Measurements from ENCODE around the gene NPY5R. TPM values are rescaled to one million over a fixed set of nuclear protein-coding genes. Genes with fewer than 3 reads are reported as not detected.

Gene NPY5R
- total and polyA plus RNA-seq, 2 of the 13 experiments (the other 11 are each of a cell fraction or from before 2014, with no cell fraction given): not detected

DNA sequence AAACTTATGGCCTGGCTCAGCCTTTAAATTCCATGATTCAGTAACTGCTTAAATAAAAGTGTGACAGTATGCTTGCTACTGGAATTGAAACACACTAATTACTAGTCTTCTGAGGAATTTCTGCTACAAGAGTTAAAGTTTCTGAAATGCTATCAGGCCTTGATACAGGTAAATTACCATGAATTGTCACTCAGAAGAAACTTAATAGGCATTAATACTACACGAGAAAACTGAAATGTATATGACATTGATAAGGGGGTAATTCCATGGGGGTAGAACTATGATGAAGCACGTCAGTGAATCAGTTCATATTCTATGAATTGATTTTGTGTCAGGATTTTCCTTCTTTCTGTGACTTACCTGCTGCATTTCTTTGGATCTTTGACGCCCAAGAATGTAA is 8.3 kb upstream of the NPY5R start:
- TF ChIP-seq, protein P1, sequence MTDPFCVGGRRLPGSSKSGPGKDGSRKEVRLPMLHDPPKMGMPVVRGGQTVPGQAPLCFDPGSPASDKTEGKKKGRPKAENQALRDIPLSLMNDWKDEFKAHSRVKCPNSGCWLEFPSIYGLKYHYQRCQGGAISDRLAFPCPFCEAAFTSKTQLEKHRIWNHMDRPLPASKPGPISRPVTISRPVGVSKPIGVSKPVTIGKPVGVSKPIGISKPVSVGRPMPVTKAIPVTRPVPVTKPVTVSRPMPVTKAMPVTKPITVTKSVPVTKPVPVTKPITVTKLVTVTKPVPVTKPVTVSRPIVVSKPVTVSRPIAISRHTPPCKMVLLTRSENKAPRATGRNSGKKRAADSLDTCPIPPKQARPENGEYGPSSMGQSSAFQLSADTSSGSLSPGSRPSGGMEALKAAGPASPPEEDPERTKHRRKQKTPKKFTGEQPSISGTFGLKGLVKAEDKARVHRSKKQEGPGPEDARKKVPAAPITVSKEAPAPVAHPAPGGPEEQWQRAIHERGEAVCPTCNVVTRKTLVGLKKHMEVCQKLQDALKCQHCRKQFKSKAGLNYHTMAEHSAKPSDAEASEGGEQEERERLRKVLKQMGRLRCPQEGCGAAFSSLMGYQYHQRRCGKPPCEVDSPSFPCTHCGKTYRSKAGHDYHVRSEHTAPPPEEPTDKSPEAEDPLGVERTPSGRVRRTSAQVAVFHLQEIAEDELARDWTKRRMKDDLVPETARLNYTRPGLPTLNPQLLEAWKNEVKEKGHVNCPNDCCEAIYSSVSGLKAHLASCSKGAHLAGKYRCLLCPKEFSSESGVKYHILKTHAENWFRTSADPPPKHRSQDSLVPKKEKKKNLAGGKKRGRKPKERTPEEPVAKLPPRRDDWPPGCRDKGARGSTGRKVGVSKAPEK (CRISPR knock-in tag; IDR thresholded peaks at IDR 0.05; ENCODE audit: borderline replicate concordance): no peak
- TF ChIP-seq NCOA1 (CRISPR knock-in tag; IDR thresholded peaks at IDR 0.05) (no peak), ZNF510 (CRISPR knock-in tag; IDR thresholded peaks at IDR 0.05; ENCODE audit: low read depth) (no peak), GABPA (IDR thresholded peaks at IDR 0.05; ENCODE audit: low read depth, low read length) (no peak), GABPA (CRISPR knock-in tag; IDR thresholded peaks at IDR 0.05; ENCODE audit: low read depth) (no peak), ATF7 (IDR thresholded peaks at IDR 0.05) (no peak), ATF7 (CRISPR knock-in tag; IDR thresholded peaks at IDR 0.05) (no peak), HDAC1 (CRISPR knock-in tag; IDR thresholded peaks at IDR 0.05) (no peak), ZNF674 (CRISPR knock-in tag; IDR thresholded peaks at IDR 0.05; ENCODE audit: low read depth) (no peak), ZNF331 (CRISPR knock-in tag; IDR thresholded peaks at IDR 0.05) (no peak), MTA1 (CRISPR knock-in tag; IDR thresholded peaks at IDR 0.05; ENCODE audit: borderline replicate concordance) (no peak), ARNT2 (CRISPR knock-in tag; IDR thresholded peaks at IDR 0.05; ENCODE audit: low read depth) (no peak), ZNF33A (CRISPR knock-in tag; IDR thresholded peaks at IDR 0.05; ENCODE audit: borderline replicate concordance) (no peak), SMAD9 (CRISPR knock-in tag; IDR thresholded peaks at IDR 0.05) (no peak)
- no peaks in the 10 kb centered on the region for H3K27me3 ChIP-seq (ENCODE audit: control insufficient read depth in 1 of 2, insufficient read depth in 2 of 2, low read length in 2 of 2)
- no peak overlapping the region for H2AFZ ChIP-seq (ENCODE audit: low read length)
- no peak for DNase-seq (ENCODE audit: low spot score)
- BruUV-seq (replicated peaks): no TSS peak
- H3K79me2 ChIP-seq (ENCODE audit: insufficient read depth, low read length): no peaks in the 10 kb centered on the region
- no peaks in the 10 kb centered on the region for H4K20me1 ChIP-seq (ENCODE audit: insufficient read depth, low read length)
- 0% methylated on average over 3 of the region's 3 CpGs for WGBS (ENCODE audit: low lambda C conversion rate)
- CTCF ChIA-PET (ENCODE audit: low intra/inter-chr PET ratio, low total read pairs): no interaction called here
- no peak overlapping the region for H3K4me3 ChIP-seq (replicated peaks in 1 of 3; ENCODE audit: insufficient read depth in 1 of 3, low read depth in 2 of 3, low read length in 3 of 3)
- no peak overlapping the region for H3K4me2 ChIP-seq (ENCODE audit: low read depth, low read length)
- no peak for ATAC-seq
- in situ Hi-C loops (cut with HindIII; ENCODE audit: extremely low pct_ligation_motif_present, low pct_unique_long_range_greater_than_20kb): no loop called here
- no peak for FAIRE-seq
- no peak overlapping the region for H3K27ac ChIP-seq (ENCODE audit: extremely low read length, insufficient read depth, low read length)
- no peaks in the 10 kb centered on the region for H3K36me3 ChIP-seq (replicated peaks in 1 of 2; ENCODE audit: control insufficient read depth in 1 of 2, insufficient read depth in 2 of 2, low read length in 2 of 2)
- POLR2A ChIA-PET: no interaction called here
- no peak overlapping the region for H3K9ac ChIP-seq (ENCODE audit: insufficient read depth, low read depth, low read length)
- intact Hi-C loops (cut with micrococcal nuclease; ENCODE audit: unreplicated experiment): no loop called here
- H3K9me3 ChIP-seq (ENCODE audit: low read length): no peaks in the 10 kb centered on the region
- H3K4me1 ChIP-seq (ENCODE audit: insufficient read depth, low read length): no peaks in the 10 kb centered on the region
